ENCODE data around the gene EBNA1BP2.

DNA sequence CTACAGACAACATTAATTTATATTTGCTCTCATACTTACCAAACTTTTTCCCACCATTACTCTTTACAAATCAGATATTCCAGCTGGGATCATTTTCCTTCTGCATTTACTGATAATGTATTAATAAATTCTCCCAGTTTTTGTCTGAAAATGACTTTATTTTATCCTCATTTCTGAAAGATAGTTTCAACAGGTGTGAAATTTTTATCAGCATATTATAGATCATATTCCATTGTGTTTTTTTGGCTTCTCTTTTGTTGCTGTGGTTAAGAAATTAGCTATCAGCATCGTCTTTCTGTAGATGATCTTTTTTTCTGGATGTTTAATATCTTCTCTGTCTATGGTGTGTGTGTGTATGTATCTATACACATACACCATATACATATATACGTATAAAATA lies 2.8 kb upstream of the EBNA1BP2 start:
- TF ChIP-seq RXRA (IDR thresholded peaks at IDR 0.05) (no peak), JUND (IDR thresholded peaks at IDR 0.05) (no peak), RAD21 (IDR thresholded peaks at IDR 0.05) (no peak), EGR1 (IDR thresholded peaks at IDR 0.05; ENCODE audit: low read depth in 2 of 2) (no peak), GABPA (IDR thresholded peaks at IDR 0.05 in 1 of 2, conservative IDR thresholded peaks at IDR 0.05 in 1 of 2) (no peak), HNF4A (conservative IDR thresholded peaks at IDR 0.05) (no peak)
- TF ChIP-seq, protein P1, sequence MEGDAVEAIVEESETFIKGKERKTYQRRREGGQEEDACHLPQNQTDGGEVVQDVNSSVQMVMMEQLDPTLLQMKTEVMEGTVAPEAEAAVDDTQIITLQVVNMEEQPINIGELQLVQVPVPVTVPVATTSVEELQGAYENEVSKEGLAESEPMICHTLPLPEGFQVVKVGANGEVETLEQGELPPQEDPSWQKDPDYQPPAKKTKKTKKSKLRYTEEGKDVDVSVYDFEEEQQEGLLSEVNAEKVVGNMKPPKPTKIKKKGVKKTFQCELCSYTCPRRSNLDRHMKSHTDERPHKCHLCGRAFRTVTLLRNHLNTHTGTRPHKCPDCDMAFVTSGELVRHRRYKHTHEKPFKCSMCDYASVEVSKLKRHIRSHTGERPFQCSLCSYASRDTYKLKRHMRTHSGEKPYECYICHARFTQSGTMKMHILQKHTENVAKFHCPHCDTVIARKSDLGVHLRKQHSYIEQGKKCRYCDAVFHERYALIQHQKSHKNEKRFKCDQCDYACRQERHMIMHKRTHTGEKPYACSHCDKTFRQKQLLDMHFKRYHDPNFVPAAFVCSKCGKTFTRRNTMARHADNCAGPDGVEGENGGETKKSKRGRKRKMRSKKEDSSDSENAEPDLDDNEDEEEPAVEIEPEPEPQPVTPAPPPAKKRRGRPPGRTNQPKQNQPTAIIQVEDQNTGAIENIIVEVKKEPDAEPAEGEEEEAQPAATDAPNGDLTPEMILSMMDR (IDR thresholded peaks at IDR 0.05; ENCODE audit: low read depth, low read length, missing input control): no peak
- TF ChIP-seq, protein P2, sequence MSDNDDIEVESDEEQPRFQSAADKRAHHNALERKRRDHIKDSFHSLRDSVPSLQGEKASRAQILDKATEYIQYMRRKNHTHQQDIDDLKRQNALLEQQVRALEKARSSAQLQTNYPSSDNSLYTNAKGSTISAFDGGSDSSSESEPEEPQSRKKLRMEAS (IDR thresholded peaks at IDR 0.05): no peak

Data from liver (tissue), 3 donors.